Neutrophil (primary cell): ENCODE results near the gene MYO7B.
"Not testable (repeated sequence)": the region's sequence is repeated elsewhere in the genome, so short reads cannot be mapped to it uniquely, and the experiment has no call there.

Experiments
- H3K27ac ChIP-seq: fragments of 200-600 bp; sonication (generic); 2 replicates; pipeline ENCODE4 v1.5.1; 2016; ENCODE audit warnings: mild to moderate bottlenecking, moderate library complexity
- H3K27me3 ChIP-seq: fragments of 200-600 bp; sonication (generic); 2 replicates; pipeline ENCODE4 v1.6.0; 2016; ENCODE audit warnings: mild to moderate bottlenecking
- H3K36me3 ChIP-seq: fragments of 200-600 bp; sonication (generic); 2 replicates; pipeline ENCODE4 v1.5.1; 2017
- H3K4me1 ChIP-seq, 2 experiments: fragments of 200-600 bp in 1 of 2; sonication (generic) in 1 of 2; 1 replicate in 1 of 2; 2 replicates in 1 of 2; pipeline versions ENCODE4 v1.5.1 to v1.6.1; 2013 to 2016; ENCODE audit warnings: low read depth in 1 of 2, low read length in 1 of 2, mild to moderate bottlenecking in 1 of 2, moderate library complexity in 1 of 2; ENCODE audit not compliant: control insufficient read depth in 1 of 2, insufficient read depth in 1 of 2
- H3K4me3 ChIP-seq, 2 experiments: fragments of 200-600 bp in 1 of 2; sonication (generic) in 1 of 2; 1 replicate in 1 of 2; 2 replicates in 1 of 2; pipeline ENCODE4 v1.5.1; 2013 to 2016; ENCODE audit warnings: low read depth in 1 of 2, low read length in 1 of 2, mild to moderate bottlenecking in 1 of 2, moderate library complexity in 1 of 2
- H3K9me3 ChIP-seq: fragments of 200-600 bp; sonication (generic); 2 replicates; pipeline ENCODE4 v1.5.1; 2016
- CTCF ChIP-seq: fragments of 200-600 bp; sonication (generic); IDR thresholded peaks from 2 replicates; pipeline ENCODE4 v1.5.1; 2016; ENCODE audit warnings: antibody characterized with exemption

Gene MYO7B

GRCh38 chr2:127566576-127566975, 31.1 kb downstream of the MYO7B start:
- no peak overlapping the region for H3K27ac ChIP-seq
- H3K9me3 ChIP-seq: no peaks in the 10 kb centered on the region
- no peak for TF ChIP-seq CTCF
- H3K4me3 ChIP-seq: no peak overlapping the region
- peaks cover 15 to 18% of the 10 kb centered on the region in 2 experiments for H3K4me1 ChIP-seq
- no peaks in the 10 kb centered on the region for H3K27me3 ChIP-seq
- no peaks in the 10 kb centered on the region for H3K36me3 ChIP-seq

GRCh38 chr2:127567351-127567854, 31.9 kb downstream of the MYO7B start:
- Histone ChIP-seq H3K27me3 (no peaks in the 10 kb centered on the region), H3K9me3 (no peaks in the 10 kb centered on the region)
- no peak for TF ChIP-seq CTCF

GRCh38 chr2:127568128-127568527, 32.6 kb downstream of the MYO7B start:
- H3K27ac ChIP-seq: no peak overlapping the region
- H3K36me3 ChIP-seq: no peaks in the 10 kb centered on the region
- peaks cover 13 to 17% of the 10 kb centered on the region in 2 experiments for H3K4me1 ChIP-seq
- H3K9me3 ChIP-seq: no peaks in the 10 kb centered on the region
- no peak for TF ChIP-seq CTCF
- H3K4me3 ChIP-seq: no peak overlapping the region
- H3K27me3 ChIP-seq: no peaks in the 10 kb centered on the region

More at GRCh38 chr2:127567351-127567854, 31.9 kb downstream of the MYO7B start:
- Histone ChIP-seq H3K36me3 (no peaks in the 10 kb centered on the region), H3K4me1 (peaks cover 18% of the 10 kb centered on the region in 2 experiments), H3K27ac (no peak overlapping the region), H3K4me3 (no peak overlapping the region)

- TF ChIP-seq CTCF: no peak
- H3K4me3 ChIP-seq: no peak overlapping the region
- H3K36me3 ChIP-seq: no peaks in the 10 kb centered on the region
- H3K9me3 ChIP-seq: no peaks in the 10 kb centered on the region
- H3K27ac ChIP-seq: no peak overlapping the region
- H3K27me3 ChIP-seq: no peaks in the 10 kb centered on the region
- H3K4me1 ChIP-seq: peaks cover 16 to 22% of the 10 kb centered on the region in 2 experiments
Observed at GRCh38 chr2:127569666-127570065, 34.2 kb downstream of the MYO7B start.

- Histone ChIP-seq H3K4me3 (no peak overlapping the region), H3K4me1 (peaks cover 24 to 31% of the 10 kb centered on the region in 2 experiments), H3K27me3 (no peaks in the 10 kb centered on the region), H3K36me3 (no peaks in the 10 kb centered on the region), H3K9me3 (no peaks in the 10 kb centered on the region), H3K27ac (no peak overlapping the region)
- no peak for TF ChIP-seq CTCF
Observed at GRCh38 chr2:127570282-127571250, 35.1 kb downstream of the MYO7B start.

GRCh38 chr2:127572352-127572751, 36.9 kb downstream of the MYO7B start:
- not testable (repeated sequence) for H3K36me3 ChIP-seq, H3K27ac ChIP-seq, H3K4me3 ChIP-seq, H3K27me3 ChIP-seq, H3K9me3 ChIP-seq
- peaks cover 29 to 38% of the 10 kb centered on the region in 2 experiments for H3K4me1 ChIP-seq
